Measurements from ENCODE around the gene LALBA. TPM values are rescaled to one million over a fixed set of nuclear protein-coding genes. Genes with fewer than 3 reads are reported as not detected.

Gene LALBA
- total and polyA plus RNA-seq, 2 of the 8 experiments (the other 6 are each of a cell fraction or from before 2014, with no cell fraction given): not detected

- TF ChIP-seq SAP30 (IDR thresholded peaks at IDR 0.05; ENCODE audit: insufficient read depth, insufficient replicate concordance, low read length) (no peak), HDAC2 (IDR thresholded peaks at IDR 0.05; ENCODE audit: borderline replicate concordance in 1 of 2, low read depth in 2 of 2, low read length in 2 of 2) (no peak), CHD2 (IDR thresholded peaks at IDR 0.05; ENCODE audit: low read length) (no peak), CHD1 (IDR thresholded peaks at IDR 0.05; ENCODE audit: low read depth, low read length) (no peak), GTF2F1 (IDR thresholded peaks at IDR 0.05; ENCODE audit: borderline replicate concordance, low read depth, low read length) (no peak), JUN (IDR thresholded peaks at IDR 0.05; ENCODE audit: low read depth, low read length) (no peak)
These were observed 41.8 kb downstream of the LALBA start (continued) for GRCh38 chr12:48527891-48528670.

Measured in H1 (cell line).